DOHH2 (cell line): ENCODE measurements around the gene CENPP.

ENCODE experiments used
- H3F3A ChIP-seq: fragments of 200-600 bp; sonication (generic), shearing (Covaris generic); 2 replicates; pipeline ENCODE4 v1.6.0; 2016; ENCODE audit warnings: antibody characterized with exemption, mild to moderate bottlenecking; ENCODE audit not compliant: control insufficient read depth, insufficient read depth
- H3K27ac ChIP-seq: fragments of 200-600 bp; sonication (generic); 2 replicates; pipeline ENCODE4 v1.5.1; 2014; ENCODE audit warnings: low read depth, mild to moderate bottlenecking, low read length, moderate library complexity
- H3K27me3 ChIP-seq: fragments of 200-600 bp; sonication (generic); 2 replicates; pipeline ENCODE4 v1.6.1; 2014; ENCODE audit warnings: mild to moderate bottlenecking, low read length, mixed read lengths; ENCODE audit not compliant: control insufficient read depth
- H3K36me3 ChIP-seq: fragments of 200-600 bp; sonication (generic); 2 replicates; pipeline ENCODE4 v1.6.1; 2014; ENCODE audit warnings: mild to moderate bottlenecking, low read length, moderate library complexity, mixed read lengths; ENCODE audit not compliant: control insufficient read depth
- H3K4me1 ChIP-seq: fragments of 200-600 bp; sonication (generic); 2 replicates; pipeline ENCODE4 v1.6.1; 2014; ENCODE audit warnings: mild to moderate bottlenecking, low read length, mixed read lengths; ENCODE audit not compliant: control insufficient read depth
- H3K4me2 ChIP-seq: fragments of 200-600 bp; sonication (generic); 2 replicates; pipeline ENCODE4 v1.6.0; 2014; ENCODE audit warnings: mild to moderate bottlenecking, low read length, moderate library complexity
- H3K4me3 ChIP-seq: fragments of 200-600 bp; sonication (generic); 2 replicates; pipeline ENCODE4 v1.5.1; 2014; ENCODE audit warnings: mild to moderate bottlenecking, low read length, mixed read lengths
- H3K79me2 ChIP-seq: fragments of 200-600 bp; sonication (generic); 2 replicates; pipeline ENCODE4 v1.6.1; 2014; ENCODE audit warnings: mild to moderate bottlenecking, low read length, mixed read lengths; ENCODE audit not compliant: control insufficient read depth
- H3K9me2 ChIP-seq: fragments of 200-600 bp; sonication (generic); replicated peaks from 2 replicates; pipeline ENCODE4 v1.6.1; 2014; ENCODE audit warnings: mild to moderate bottlenecking, low read length, mixed read lengths; ENCODE audit not compliant: control insufficient read depth
- H3K9me3 ChIP-seq: fragments of 200-600 bp; sonication (generic); 2 replicates; pipeline ENCODE4 v1.6.1; 2014; ENCODE audit warnings: antibody characterized with exemption, low read length, mixed read lengths; ENCODE audit not compliant: control insufficient read depth, insufficient read depth
- H4K20me1 ChIP-seq: fragments of 200-600 bp; sonication (generic); 2 replicates; pipeline ENCODE4 v1.6.0; 2014; ENCODE audit warnings: low read depth, mild to moderate bottlenecking, antibody characterized with exemption, low read length, moderate library complexity; ENCODE audit not compliant: control insufficient read depth, insufficient read depth
- EZH2phosphoT487 ChIP-seq: fragments of 200-600 bp; sonication (generic); IDR thresholded peaks from 2 replicates; pipeline ENCODE4 v1.6.1; 2017; ENCODE audit warnings: borderline replicate concordance, mild to moderate bottlenecking, antibody characterized with exemption, low read length, moderate library complexity, mixed read lengths
- TF ChIP-seq, protein P1 (sequence below): fragments of 200-600 bp; sonication (generic); IDR thresholded peaks from one replicate; pipeline ENCODE4 v1.5.1; 2014; ENCODE audit warnings: antibody characterized with exemption, mild to moderate bottlenecking, low read depth, low read length; ENCODE audit not compliant: poor library complexity, severe bottlenecking

The CENPP gene

DNA sequence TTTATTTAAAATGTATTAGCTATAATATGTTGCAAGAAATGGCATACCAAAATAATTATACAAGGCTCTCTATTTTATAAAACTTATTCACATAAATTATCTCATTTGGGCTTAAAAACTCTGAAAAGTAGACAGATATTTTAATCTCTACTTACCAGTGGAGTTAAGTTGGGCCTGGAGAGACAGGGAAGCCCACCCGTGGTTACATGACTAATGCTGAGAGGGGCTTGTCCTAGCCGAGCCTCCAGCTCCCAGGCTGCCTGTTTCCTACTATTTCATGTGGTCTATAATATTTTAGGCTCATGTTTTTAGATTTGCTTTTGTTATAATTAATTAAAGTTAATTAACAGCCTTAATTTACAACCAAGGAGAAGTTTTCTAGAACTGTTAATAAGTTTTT lies 177.4 kb downstream of the CENPP start:
- H3K4me2 ChIP-seq = no peak overlapping the region
- H3K4me1 ChIP-seq = no peaks in the 10 kb centered on the region
- H3K79me2 ChIP-seq = no peaks in the 10 kb centered on the region
- H3K9me2 ChIP-seq = no peaks in the 10 kb centered on the region
- no peaks in the 10 kb centered on the region for H3K36me3 ChIP-seq
- TF ChIP-seq, protein P1, sequence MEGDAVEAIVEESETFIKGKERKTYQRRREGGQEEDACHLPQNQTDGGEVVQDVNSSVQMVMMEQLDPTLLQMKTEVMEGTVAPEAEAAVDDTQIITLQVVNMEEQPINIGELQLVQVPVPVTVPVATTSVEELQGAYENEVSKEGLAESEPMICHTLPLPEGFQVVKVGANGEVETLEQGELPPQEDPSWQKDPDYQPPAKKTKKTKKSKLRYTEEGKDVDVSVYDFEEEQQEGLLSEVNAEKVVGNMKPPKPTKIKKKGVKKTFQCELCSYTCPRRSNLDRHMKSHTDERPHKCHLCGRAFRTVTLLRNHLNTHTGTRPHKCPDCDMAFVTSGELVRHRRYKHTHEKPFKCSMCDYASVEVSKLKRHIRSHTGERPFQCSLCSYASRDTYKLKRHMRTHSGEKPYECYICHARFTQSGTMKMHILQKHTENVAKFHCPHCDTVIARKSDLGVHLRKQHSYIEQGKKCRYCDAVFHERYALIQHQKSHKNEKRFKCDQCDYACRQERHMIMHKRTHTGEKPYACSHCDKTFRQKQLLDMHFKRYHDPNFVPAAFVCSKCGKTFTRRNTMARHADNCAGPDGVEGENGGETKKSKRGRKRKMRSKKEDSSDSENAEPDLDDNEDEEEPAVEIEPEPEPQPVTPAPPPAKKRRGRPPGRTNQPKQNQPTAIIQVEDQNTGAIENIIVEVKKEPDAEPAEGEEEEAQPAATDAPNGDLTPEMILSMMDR = no peak
- no peak for TF ChIP-seq EZH2phosphoT487
- no peak overlapping the region for H3K27ac ChIP-seq
- H4K20me1 ChIP-seq = no peaks in the 10 kb centered on the region
- H3K27me3 ChIP-seq = no peaks in the 10 kb centered on the region
- H3F3A ChIP-seq = no peaks in the 10 kb centered on the region
- no peaks in the 10 kb centered on the region for H3K9me3 ChIP-seq
- H3K4me3 ChIP-seq = no peak overlapping the region

- no peak overlapping the region for H3K4me2 ChIP-seq
- H3K4me1 ChIP-seq = no peaks in the 10 kb centered on the region
- H3K4me3 ChIP-seq = no peak overlapping the region
- H3K9me3 ChIP-seq = no peaks in the 10 kb centered on the region
- no peaks in the 10 kb centered on the region for H3K9me2 ChIP-seq
- no peaks in the 10 kb centered on the region for H3K36me3 ChIP-seq
- no peaks in the 10 kb centered on the region for H3F3A ChIP-seq
- H3K27me3 ChIP-seq = no peaks in the 10 kb centered on the region
- no peaks in the 10 kb centered on the region for H4K20me1 ChIP-seq
- no peaks in the 10 kb centered on the region for H3K79me2 ChIP-seq
- TF ChIP-seq, protein P1 = no peak
- TF ChIP-seq EZH2phosphoT487 = no peak
- no peak overlapping the region for H3K27ac ChIP-seq
Observed at GRCh38 chr9:92504881-92505280, 179.1 kb downstream of the CENPP start.

DNA sequence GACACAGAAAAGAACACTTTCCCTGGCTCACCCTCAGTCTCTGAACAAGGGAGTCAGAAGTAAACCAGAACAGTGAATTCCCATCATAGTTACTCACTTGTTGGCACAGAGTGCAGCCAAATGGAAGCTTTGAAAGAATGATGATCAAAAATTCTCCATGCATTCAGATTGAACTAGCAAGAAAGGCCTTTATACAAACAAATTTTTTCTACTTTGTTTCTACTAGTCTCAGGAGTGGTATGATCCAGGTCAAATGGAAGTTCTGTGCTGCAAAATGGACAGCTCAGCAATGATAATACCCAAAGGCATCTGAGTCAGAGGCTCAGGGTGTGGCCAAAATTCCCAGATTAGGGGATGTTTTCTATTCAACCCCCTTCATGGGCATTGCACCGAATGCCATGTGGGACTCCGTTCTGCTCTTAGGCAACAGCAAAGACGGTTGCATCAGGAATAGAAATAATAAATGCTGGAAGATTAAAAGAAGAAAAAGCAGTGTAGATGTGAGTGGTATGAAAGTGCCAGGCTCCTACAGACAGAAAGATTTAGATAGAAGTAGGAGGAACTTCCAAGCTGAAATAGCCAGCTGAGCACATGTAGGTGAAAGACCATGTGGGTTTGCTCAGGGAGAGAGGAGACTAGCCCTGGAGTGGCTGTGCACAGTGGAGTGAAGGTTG lies 180.6 kb downstream of the CENPP start:
- H3K9me2 ChIP-seq = no peaks in the 10 kb centered on the region
- H3K27ac ChIP-seq = no peak overlapping the region
- no peaks in the 10 kb centered on the region for H3K9me3 ChIP-seq
- H3K79me2 ChIP-seq = no peaks in the 10 kb centered on the region
- no peak overlapping the region for H3K4me2 ChIP-seq
- H3K4me3 ChIP-seq = no peak overlapping the region
- no peak for TF ChIP-seq EZH2phosphoT487
- TF ChIP-seq, protein P1 = no peak
- H3K27me3 ChIP-seq = no peaks in the 10 kb centered on the region
- H3K36me3 ChIP-seq = no peaks in the 10 kb centered on the region
- no peaks in the 10 kb centered on the region for H3F3A ChIP-seq
- H4K20me1 ChIP-seq = no peaks in the 10 kb centered on the region
- no peaks in the 10 kb centered on the region for H3K4me1 ChIP-seq
